Activated T-helper 9 cell treated with anti-CD3 and anti-CD28 coated beads, Interleukin-2, amount 50 U/mL, for 16 hours (primary cell): ENCODE results near the gene RHBDD2.

Source experiments
- DNase-seq: peaks from one replicate; pipeline ENCODE4 v3.0.0-alpha.2; 2020; ENCODE audit warnings: low read depth

RHBDD2 gene

GRCh38 chr7:75920431-75921161, 41.8 kb downstream of the RHBDD2 start:
- DNase-seq, result peak; percentile 11

GRCh38 chr7:75921479-75921878, 42.6 kb downstream of the RHBDD2 start:
- no peak for DNase-seq

DNA sequence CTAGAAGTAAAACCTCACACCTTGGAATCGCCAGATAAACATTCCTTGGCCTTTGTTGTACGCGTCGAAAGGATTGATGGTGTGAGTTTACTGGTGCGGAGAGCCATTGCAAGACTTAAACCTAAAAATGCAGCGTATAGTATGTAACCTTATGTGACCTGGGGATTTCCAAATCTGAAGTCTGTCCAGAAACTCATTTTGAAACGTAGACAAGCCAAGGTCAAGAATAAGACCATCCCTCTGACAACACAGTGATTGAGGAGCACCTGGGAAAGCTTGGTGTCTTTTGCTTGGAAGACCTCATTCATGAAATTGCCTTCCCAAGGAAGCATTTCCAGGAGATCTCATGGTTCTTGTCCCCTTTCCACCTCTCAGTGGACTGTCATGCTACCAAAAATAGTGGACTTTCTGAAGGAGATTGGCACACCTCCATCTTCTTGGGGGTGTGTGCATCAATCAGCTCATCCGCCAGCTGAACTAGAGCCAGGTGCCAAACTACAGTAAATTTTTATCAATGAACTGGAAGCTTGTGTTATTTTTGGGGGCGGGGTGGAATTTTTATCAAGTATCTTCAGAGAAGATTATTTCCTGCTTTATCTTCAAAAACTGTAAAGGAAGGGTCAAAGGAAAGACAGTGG, 44.3 kb downstream of the RHBDD2 start:
- DNase-seq, result no peak

GRCh38 chr7:75924256-75924655, 45.4 kb downstream of the RHBDD2 start:
- no peak for DNase-seq

DNA sequence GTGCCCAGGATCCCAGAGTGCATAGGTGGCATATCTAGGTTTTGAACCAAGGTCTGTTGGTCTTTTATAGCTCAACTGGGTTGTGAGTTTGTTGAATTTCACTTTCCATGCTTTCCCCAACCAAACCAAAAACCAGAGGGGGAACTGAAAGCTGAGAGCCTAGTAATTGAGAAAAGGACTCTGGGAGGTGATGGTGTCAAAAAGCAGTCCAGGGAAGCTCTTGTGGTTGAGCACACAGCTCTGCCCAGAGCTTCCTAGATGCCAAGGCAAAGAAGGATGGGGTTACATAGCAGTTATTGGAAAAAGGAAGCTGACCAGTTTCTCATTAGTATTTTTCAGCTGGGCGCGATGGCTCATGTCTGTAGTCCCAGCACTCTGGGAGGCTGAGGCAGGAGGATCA, 46.1 kb downstream of the RHBDD2 start:
- no peak for DNase-seq

- no peak for DNase-seq
These were observed 47.0 kb downstream of the RHBDD2 start for GRCh38 chr7:75925717-75926435.

DNA sequence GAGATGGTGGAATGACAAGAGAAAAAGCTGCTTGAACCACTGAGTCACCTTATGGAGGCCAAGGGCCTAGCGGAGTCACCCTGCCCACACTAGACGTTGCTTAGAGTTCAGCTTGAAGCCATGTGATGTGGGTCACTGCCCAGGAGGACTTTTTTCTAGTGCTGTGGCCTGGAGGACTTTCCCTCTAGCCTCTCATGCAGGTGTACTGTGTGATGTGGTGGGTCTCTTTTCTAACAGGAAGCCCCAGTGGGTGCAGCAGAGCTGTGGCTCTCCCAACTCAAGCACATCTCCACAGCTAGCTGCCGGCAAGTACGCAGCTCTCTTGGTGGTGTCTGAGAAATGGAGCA, 49.7 kb downstream of the RHBDD2 start:
- no peak for DNase-seq

GRCh38 chr7:75931680-75932079, 52.8 kb downstream of the RHBDD2 start:
- DNase-seq, result no peak

DNA sequence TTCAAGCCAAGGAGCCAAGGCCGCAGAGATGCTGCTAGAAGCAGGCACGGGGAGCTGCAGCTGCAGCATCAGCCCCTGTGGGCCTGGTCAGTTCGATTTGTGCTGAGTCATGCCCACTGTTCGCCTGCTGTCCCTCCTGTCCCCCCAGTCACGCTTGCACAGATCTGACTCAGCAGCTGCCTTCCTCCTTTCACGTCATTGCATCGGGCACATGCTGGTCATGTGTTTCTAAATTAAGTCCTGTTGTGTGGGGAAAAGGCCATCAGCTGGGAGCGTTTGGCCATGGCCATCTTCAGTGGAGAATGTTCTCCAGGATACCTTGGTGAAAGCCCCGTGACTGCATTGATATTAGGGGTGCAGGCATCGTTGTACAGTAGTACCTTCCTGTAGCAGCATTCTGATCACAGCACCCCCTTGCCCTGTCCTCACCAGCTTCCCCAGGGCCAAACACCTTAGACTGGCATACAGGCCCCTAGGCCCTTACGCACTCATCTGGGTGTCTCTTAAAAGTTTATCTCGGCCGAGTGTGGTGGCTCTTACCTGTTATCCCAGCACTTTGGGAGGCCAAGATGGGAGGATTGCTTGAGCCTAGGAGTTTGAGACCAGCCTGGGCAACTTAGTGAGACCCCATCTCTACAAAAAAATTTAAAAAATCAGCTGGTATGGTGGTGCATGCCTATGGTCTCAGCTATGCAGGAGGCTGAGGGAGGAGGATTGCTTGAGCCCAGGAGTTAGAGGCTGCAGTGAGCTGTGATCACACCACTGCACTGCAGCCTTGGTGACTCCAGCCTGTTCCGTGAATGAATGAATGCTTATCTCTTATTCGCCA, 59.3 kb downstream of the RHBDD2 start:
- no peak for DNase-seq
